ENCODE data around the gene GPR89B.

DNA sequence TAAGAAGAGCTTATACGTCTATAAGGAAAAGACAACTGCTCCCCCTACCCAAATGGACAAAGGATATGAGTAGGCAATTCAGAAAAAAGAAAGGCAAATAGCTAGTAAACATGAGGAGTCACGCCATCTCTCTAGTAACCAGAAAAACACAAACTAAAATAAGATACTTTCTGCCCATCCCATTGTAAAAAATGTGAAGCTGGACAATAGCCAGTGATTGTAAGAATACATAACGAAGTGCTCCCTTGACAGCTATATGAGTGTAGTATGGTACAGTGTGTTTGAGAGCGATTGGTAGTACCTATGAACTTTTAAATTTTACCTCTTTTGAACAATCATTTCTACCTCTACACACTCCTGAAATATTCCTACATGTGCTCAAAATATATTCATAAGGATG lies 33.1 kb upstream of the GPR89B start:
- TF ChIP-seq POLR2A (IDR thresholded peaks at IDR 0.05), result no peak
- TF ChIP-seq, protein P1, sequence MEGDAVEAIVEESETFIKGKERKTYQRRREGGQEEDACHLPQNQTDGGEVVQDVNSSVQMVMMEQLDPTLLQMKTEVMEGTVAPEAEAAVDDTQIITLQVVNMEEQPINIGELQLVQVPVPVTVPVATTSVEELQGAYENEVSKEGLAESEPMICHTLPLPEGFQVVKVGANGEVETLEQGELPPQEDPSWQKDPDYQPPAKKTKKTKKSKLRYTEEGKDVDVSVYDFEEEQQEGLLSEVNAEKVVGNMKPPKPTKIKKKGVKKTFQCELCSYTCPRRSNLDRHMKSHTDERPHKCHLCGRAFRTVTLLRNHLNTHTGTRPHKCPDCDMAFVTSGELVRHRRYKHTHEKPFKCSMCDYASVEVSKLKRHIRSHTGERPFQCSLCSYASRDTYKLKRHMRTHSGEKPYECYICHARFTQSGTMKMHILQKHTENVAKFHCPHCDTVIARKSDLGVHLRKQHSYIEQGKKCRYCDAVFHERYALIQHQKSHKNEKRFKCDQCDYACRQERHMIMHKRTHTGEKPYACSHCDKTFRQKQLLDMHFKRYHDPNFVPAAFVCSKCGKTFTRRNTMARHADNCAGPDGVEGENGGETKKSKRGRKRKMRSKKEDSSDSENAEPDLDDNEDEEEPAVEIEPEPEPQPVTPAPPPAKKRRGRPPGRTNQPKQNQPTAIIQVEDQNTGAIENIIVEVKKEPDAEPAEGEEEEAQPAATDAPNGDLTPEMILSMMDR (IDR thresholded peaks at IDR 0.05), result no peak
- no peak for TF ChIP-seq POLR2AphosphoS5 (IDR thresholded peaks at IDR 0.05)
